Measurements from ENCODE around the gene CRYGN. TPM values are rescaled to one million over a fixed set of nuclear protein-coding genes. Genes with fewer than 3 reads are reported as not detected.

CRYGN gene
- total and polyA plus RNA-seq, 4 donors, result under 0.01 to 0.02 TPM; not detected in 2

DNA sequence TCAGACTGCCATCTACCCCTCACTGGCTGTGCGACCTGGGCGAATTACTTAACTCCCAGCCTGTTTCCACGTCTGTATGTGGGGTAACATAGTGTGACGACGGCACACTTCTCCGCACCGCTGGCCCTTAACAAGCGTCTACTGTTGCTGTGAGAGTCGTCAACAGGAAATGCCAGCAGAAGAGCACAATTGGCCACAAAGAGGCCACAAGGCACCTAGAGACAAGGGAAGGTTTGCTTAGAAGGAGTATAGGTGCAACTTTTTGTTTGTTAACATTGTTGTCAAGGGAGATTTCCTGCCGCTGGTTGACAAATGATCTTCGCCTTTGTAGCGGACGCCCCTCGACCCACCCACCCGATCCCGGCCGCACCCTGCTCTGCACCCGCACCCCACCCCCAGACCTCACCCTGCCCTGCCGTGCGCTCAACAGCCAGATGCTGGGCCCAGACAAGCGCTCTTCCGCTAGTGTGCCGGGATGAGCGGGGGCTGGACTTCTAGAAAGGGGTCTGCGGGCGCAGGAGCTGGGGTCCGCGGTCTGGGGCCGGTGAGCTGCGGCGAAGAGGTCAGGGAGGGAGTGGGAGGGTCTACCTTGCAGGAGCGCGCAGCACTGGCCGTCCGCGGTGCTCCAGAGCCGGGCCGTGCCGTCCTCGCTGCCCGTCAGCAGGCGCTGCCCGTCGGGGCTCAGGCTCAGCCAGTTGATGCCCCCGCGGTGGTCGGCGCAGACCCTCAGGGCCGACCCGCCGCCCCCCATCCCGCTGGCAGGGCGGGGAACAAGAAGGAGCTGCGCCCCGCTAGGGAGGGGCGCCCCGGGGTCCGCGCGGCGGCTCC is 30.9 kb downstream of the CRYGN start:
- peaks cover 0 to 2% (median under 1%) of the 10 kb centered on the region in 4 donors for H3K27me3 ChIP-seq (ENCODE audit: control insufficient read depth in 4 of 4, insufficient read depth in 4 of 4, low read length in 3 of 4)
- TF ChIP-seq, protein P1, sequence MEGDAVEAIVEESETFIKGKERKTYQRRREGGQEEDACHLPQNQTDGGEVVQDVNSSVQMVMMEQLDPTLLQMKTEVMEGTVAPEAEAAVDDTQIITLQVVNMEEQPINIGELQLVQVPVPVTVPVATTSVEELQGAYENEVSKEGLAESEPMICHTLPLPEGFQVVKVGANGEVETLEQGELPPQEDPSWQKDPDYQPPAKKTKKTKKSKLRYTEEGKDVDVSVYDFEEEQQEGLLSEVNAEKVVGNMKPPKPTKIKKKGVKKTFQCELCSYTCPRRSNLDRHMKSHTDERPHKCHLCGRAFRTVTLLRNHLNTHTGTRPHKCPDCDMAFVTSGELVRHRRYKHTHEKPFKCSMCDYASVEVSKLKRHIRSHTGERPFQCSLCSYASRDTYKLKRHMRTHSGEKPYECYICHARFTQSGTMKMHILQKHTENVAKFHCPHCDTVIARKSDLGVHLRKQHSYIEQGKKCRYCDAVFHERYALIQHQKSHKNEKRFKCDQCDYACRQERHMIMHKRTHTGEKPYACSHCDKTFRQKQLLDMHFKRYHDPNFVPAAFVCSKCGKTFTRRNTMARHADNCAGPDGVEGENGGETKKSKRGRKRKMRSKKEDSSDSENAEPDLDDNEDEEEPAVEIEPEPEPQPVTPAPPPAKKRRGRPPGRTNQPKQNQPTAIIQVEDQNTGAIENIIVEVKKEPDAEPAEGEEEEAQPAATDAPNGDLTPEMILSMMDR (IDR thresholded peaks at IDR 0.05; ENCODE audit: low read depth, low read length, missing input control), result no peak
- TF ChIP-seq JUND (IDR thresholded peaks at IDR 0.05), result no peak
- no peak for TF ChIP-seq HNF4A (conservative IDR thresholded peaks at IDR 0.05)
- TF ChIP-seq, protein P2, sequence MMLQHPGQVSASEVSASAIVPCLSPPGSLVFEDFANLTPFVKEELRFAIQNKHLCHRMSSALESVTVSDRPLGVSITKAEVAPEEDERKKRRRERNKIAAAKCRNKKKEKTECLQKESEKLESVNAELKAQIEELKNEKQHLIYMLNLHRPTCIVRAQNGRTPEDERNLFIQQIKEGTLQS (IDR thresholded peaks at IDR 0.05), result no peak
- TF ChIP-seq, protein P3, sequence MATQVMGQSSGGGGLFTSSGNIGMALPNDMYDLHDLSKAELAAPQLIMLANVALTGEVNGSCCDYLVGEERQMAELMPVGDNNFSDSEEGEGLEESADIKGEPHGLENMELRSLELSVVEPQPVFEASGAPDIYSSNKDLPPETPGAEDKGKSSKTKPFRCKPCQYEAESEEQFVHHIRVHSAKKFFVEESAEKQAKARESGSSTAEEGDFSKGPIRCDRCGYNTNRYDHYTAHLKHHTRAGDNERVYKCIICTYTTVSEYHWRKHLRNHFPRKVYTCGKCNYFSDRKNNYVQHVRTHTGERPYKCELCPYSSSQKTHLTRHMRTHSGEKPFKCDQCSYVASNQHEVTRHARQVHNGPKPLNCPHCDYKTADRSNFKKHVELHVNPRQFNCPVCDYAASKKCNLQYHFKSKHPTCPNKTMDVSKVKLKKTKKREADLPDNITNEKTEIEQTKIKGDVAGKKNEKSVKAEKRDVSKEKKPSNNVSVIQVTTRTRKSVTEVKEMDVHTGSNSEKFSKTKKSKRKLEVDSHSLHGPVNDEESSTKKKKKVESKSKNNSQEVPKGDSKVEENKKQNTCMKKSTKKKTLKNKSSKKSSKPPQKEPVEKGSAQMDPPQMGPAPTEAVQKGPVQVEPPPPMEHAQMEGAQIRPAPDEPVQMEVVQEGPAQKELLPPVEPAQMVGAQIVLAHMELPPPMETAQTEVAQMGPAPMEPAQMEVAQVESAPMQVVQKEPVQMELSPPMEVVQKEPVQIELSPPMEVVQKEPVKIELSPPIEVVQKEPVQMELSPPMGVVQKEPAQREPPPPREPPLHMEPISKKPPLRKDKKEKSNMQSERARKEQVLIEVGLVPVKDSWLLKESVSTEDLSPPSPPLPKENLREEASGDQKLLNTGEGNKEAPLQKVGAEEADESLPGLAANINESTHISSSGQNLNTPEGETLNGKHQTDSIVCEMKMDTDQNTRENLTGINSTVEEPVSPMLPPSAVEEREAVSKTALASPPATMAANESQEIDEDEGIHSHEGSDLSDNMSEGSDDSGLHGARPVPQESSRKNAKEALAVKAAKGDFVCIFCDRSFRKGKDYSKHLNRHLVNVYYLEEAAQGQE (IDR thresholded peaks at IDR 0.05), result no peak
- TF ChIP-seq SP1 (IDR thresholded peaks at IDR 0.05), result peak; percentile 9
- DNase-seq (ENCODE audit: low spot score), result no peak
- WGBS, result 16% methylated on average over 61 of the region's 61 CpGs
- H3K9ac ChIP-seq (ENCODE audit: low read depth in 1 of 2, low read length in 2 of 2), result no peak overlapping the region
- peaks cover 8 to 26% (median 16%) of the 10 kb centered on the region in 4 donors for H3K4me1 ChIP-seq (ENCODE audit: control insufficient read depth in 4 of 4, insufficient read depth in 4 of 4, low read length in 3 of 4)
- no peaks in the 10 kb centered on the region for H3K9me3 ChIP-seq (ENCODE audit: control insufficient read depth in 4 of 4, low read length in 3 of 4)
- H3K36me3 ChIP-seq (ENCODE audit: control insufficient read depth in 4 of 4, insufficient read depth in 3 of 4, low read depth in 1 of 4, low read length in 3 of 4), result no peaks in the 10 kb centered on the region
- no peak overlapping the region for H3K27ac ChIP-seq (ENCODE audit: low read depth in 1 of 2, low read length in 2 of 2)
- H3K4me3 ChIP-seq (ENCODE audit: low read depth in 1 of 3, low read length in 3 of 3), result peak overlapping the region in 1 of 3 donors; percentile 36

DNA sequence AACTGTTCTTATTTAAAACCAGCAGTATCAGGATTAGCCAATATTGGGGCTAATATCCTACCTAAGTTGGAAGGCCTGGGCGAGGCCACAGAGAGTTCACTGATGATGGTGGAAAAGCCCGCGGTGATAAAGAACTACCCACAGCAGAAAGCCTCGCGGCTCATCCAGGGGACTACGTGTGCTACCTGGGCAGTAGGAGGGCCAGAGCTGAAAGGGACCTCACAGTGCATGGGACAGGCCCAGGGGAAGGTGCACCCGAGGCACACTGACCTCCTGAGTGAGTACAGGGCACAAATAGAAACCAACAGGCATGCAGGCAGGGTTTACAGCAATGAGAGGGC is 31.5 kb downstream of the CRYGN start:
- H3K27ac ChIP-seq (ENCODE audit: low read depth in 1 of 2, low read length in 2 of 2), result no peak overlapping the region
- DNase-seq (ENCODE audit: low spot score), result no peak
- H3K4me3 ChIP-seq (ENCODE audit: low read depth in 1 of 3, low read length in 3 of 3), result no peak overlapping the region
- 80% methylated on average over 7 of the region's 7 CpGs for WGBS
- no peaks in the 10 kb centered on the region for H3K36me3 ChIP-seq (ENCODE audit: control insufficient read depth in 4 of 4, insufficient read depth in 3 of 4, low read depth in 1 of 4, low read length in 3 of 4)
- no peak overlapping the region for H3K9ac ChIP-seq (ENCODE audit: low read depth in 1 of 2, low read length in 2 of 2)
- H3K27me3 ChIP-seq (ENCODE audit: control insufficient read depth in 4 of 4, insufficient read depth in 4 of 4, low read length in 3 of 4), result peaks cover 0 to 2% (median under 1%) of the 10 kb centered on the region in 4 donors
- no peaks in the 10 kb centered on the region for H3K9me3 ChIP-seq (ENCODE audit: control insufficient read depth in 4 of 4, low read length in 3 of 4)
- H3K4me1 ChIP-seq (ENCODE audit: control insufficient read depth in 4 of 4, insufficient read depth in 4 of 4, low read length in 3 of 4), result peaks cover 14 to 31% (median 21%) of the 10 kb centered on the region in 4 donors
- no peak for TF ChIP-seq YY1 (IDR thresholded peaks at IDR 0.05)
- no peak for TF ChIP-seq HNF4G (IDR thresholded peaks at IDR 0.05)
- TF ChIP-seq, protein P2 (IDR thresholded peaks at IDR 0.05), result no peak
- TF ChIP-seq EGR1 (IDR thresholded peaks at IDR 0.05; ENCODE audit: low read depth in 2 of 2), result no peak
- TF ChIP-seq TAF1 (conservative IDR thresholded peaks at IDR 0.05), result no peak
- no peak for TF ChIP-seq RXRA (IDR thresholded peaks at IDR 0.05)
- TF ChIP-seq, protein P4, sequence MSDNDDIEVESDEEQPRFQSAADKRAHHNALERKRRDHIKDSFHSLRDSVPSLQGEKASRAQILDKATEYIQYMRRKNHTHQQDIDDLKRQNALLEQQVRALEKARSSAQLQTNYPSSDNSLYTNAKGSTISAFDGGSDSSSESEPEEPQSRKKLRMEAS (IDR thresholded peaks at IDR 0.05), result no peak
- no peak for TF ChIP-seq SP1 (IDR thresholded peaks at IDR 0.05)
- no peak for TF ChIP-seq GABPA (IDR thresholded peaks at IDR 0.05 in 1 of 2, conservative IDR thresholded peaks at IDR 0.05 in 1 of 2)
- no peak for TF ChIP-seq NR2F2 (IDR thresholded peaks at IDR 0.05)
- TF ChIP-seq HNF4A (conservative IDR thresholded peaks at IDR 0.05), result no peak
- no peak for TF ChIP-seq JUND (IDR thresholded peaks at IDR 0.05)
- TF ChIP-seq, protein P1 (IDR thresholded peaks at IDR 0.05; ENCODE audit: low read depth, low read length, missing input control), result no peak
- TF ChIP-seq FOXA1 (IDR thresholded peaks at IDR 0.05), result no peak
- TF ChIP-seq, protein P3 (IDR thresholded peaks at IDR 0.05), result no peak

All from liver (tissue), 9 donors.